C4-2B (cell line): Measurements from ENCODE around the gene CDCA7L.

Experiments
- H3K27ac ChIP-seq: fragments of 450-650 bp; 2 replicates; pipeline ENCODE4 v1.5.1; 2017
- ZFX ChIP-seq: fragments of 450-650 bp; IDR thresholded peaks from 2 replicates; pipeline ENCODE4 v1.6.1; 2017
- TF ChIP-seq, protein P1 (sequence below): fragments of 450-650 bp; conservative IDR thresholded peaks from 2 replicates; pipeline ENCODE4 v1.5.1; 2017; ENCODE audit warnings: mild to moderate bottlenecking

The CDCA7L gene

DNA sequence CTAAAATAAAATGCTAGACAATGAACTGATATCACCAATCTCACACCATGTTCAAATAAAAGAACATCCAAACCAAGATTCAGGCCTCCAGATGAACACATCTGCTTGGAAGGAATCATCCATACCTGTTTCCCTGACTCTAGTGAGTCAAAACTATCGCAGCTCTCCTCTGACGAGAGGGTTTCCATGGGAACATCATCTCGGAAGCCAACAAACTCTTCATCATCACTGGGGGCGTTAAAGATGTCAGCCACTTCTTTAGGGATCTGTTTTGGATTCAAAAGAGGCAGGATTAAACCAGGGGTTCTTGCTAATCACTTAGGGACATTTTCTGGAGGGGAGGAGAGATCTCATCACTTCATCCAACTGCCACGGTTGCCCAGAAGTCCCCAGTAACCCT, 29.1 kb downstream of the CDCA7L start:
- TF ChIP-seq, protein P1, sequence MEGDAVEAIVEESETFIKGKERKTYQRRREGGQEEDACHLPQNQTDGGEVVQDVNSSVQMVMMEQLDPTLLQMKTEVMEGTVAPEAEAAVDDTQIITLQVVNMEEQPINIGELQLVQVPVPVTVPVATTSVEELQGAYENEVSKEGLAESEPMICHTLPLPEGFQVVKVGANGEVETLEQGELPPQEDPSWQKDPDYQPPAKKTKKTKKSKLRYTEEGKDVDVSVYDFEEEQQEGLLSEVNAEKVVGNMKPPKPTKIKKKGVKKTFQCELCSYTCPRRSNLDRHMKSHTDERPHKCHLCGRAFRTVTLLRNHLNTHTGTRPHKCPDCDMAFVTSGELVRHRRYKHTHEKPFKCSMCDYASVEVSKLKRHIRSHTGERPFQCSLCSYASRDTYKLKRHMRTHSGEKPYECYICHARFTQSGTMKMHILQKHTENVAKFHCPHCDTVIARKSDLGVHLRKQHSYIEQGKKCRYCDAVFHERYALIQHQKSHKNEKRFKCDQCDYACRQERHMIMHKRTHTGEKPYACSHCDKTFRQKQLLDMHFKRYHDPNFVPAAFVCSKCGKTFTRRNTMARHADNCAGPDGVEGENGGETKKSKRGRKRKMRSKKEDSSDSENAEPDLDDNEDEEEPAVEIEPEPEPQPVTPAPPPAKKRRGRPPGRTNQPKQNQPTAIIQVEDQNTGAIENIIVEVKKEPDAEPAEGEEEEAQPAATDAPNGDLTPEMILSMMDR = no peak
- no peak overlapping the region for H3K27ac ChIP-seq

DNA sequence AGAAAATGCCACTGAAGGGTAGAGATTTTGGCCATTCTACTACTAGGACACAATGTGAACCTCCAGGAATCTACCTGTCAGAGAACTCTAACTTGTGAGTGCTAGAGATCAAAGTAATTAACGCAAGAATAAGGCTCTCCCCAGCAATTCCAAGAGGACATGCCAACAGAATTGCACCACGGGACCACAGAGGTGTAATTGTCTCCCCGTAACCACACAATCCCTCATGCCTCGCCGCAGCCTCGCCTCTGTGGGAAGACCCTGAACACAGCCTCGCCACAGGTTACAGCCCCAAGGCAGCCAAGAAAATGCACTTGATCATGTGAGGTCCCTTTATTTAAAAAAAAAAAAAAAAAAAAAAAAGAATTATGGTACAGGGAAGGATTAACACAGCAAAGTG, 29.5 kb downstream of the CDCA7L start:
- TF ChIP-seq, protein P1 = no peak
- TF ChIP-seq ZFX = no peak
- H3K27ac ChIP-seq = no peak overlapping the region

DNA sequence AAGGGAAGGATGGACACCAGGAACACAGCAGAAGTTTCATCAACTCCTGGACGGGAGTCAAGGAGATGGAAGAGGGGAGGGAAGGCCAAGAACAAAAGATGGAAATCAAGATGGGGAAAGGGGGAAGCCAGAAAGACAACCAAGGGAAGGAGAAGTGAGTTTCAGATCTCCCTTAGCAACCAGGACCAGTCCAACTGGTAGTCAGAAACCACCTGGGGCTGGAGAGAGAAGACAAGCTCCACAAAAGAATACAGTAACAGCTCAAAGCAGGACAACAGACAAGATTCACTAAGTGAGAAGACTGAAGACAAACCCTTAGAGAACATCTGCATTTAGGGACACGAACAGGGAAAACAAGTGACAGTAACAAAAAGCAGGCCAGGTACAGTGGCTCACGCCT, 30.6 kb downstream of the CDCA7L start:
- TF ChIP-seq, protein P1 = no peak
- no peak for TF ChIP-seq ZFX
- no peak overlapping the region for H3K27ac ChIP-seq

DNA sequence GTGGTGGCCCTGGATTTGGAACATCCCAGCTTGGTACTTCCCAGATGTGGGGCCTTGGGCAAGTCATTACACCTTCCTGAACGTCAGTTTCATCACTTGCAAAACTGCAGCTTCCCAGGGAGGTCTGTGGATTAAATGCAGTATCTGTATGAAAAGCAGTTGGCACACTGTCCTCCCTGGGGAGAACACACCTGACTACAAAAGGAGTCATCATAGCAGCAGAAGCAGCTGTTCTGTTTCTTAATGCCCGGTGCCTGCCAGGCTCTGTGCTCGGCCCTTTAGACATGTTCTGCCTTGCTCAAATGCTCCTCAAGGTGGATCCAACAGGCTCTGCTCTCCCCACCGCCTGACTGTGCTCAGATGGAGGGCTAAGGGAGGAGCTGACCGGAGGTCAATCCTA, 31.0 kb downstream of the CDCA7L start:
- no peak overlapping the region for H3K27ac ChIP-seq
- TF ChIP-seq, protein P1 = no peak
- no peak for TF ChIP-seq ZFX

DNA sequence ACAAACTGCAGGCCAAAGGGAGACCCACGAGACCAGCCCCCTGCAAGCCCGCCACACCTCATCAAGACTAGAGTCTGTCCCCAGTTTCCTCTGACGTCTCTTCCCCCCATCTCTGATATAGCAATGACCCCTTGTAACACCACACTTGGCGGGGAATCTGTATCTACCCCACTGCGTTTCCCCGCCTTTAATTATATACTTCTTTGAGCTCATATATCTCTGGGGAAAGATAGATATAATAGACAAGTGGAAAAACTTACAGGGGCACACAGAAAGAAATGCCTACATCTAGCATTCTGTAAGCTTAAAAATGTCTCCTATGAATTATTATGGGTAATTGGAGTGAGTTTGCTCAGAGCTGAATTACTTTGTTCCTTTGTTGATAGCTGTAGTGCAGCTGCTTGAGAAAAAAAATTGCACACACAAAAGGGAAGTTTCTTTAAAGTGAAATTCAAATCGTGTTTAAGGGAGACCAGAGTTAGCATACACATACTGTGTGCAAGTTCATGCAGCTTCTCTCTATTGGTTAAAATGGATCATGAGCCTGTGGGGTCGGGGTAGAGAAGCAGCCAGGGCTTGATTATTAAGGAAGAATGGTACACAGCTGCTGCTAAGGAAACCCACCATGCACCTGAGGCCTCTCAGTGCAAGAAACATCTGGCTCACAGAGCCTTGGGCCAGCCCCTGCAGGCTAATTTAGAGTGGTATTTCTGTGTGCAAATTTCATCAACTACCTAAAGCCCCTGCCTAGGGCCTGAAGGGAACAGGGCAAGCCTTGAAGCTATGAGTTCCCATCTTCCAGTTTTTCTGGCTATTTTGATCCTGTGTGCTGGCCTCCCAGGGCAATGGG, 32.5 kb downstream of the CDCA7L start:
- no peak overlapping the region for H3K27ac ChIP-seq
- no peak for TF ChIP-seq ZFX

DNA sequence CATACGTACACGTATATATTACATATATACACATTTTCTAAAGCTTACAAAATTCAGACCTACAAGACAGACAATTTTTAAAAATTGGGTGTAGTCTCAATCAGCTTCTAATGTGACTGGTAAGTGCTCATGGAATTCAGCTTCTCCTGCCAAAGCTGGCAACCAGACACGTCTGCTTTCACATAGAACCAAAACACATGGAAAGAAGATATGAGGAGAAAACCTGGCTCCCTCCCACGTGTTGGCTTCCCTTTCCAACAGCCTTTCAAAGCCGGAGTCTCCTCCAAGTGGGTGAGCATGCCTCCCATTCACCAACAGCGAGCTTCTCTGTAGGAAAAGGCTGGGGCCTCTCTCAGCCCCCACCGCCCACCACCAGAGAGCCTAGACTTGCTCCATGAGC, 33.4 kb downstream of the CDCA7L start:
- no peak overlapping the region for H3K27ac ChIP-seq

DNA sequence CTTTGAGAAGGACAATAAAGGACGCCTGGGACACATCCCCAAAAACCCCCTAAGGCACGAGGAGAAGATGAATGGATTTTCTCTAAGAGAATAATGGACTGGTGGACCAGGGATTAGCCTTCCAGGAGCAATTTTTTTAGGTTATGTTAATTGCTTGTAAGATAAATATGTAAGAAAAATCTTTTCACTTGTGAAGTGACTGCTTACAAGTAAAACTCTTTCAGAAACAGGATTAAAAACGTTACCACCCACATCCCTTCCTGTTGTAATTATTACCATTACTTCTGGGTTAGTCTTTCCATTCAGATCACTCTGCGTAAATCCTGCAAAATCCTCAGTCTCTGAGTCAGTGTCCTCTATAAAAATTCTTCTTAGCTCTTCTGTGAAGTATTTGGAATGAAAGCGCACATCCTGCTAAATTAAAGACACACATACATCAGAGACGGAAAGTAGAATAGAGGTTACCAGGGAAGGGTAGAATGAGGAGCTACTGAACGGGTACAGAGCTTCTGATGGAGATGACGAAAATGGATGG, 34.3 kb downstream of the CDCA7L start:
- H3K27ac ChIP-seq = no peak overlapping the region
- TF ChIP-seq ZFX = no peak
- TF ChIP-seq, protein P1 = no peak

More for the DNA sequence above, 33.4 kb downstream of the CDCA7L start:
- no peak for TF ChIP-seq ZFX
- TF ChIP-seq, protein P1 = no peak

DNA sequence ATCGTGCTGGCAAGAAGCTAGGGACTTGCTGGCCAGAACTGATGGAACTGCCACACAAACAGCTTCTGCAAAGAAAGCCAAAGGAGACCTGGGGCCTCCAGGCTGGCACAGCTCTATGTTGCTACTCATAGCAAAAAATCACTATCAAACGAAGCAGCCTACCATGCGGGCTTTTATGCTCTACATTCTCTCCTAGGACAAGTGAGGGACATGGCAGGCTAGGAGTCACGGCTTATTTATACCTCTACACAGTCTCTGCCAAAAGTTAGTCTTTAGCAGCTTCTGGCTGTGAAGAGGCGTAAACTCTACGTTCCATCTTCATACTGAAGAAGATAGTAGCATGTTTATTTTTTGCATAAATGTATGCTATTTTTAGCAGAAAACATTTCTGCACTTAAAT, 35.4 kb downstream of the CDCA7L start:
- TF ChIP-seq, protein P1 = no peak
- TF ChIP-seq ZFX = no peak
- H3K27ac ChIP-seq = no peak overlapping the region
